HepG2 (cell line): ENCODE measurements around the gene F7.

Source experiments
- CBX1 ChIP-seq: IDR thresholded peaks from one replicate; pipeline ENCODE4 v1.6.1; 2016; ENCODE audit warnings: antibody characterized with exemption, low read depth
- EP300 ChIP-seq, 3 experiments: sonication (generic) in 1 of 3; formaldehyde crosslinking in 1 of 3; IDR thresholded peaks; 2 replicates each; pipeline versions ENCODE4 v1.5.1 to v1.6.1; 2011 to 2020; ENCODE audit warnings: low read depth in 2 of 3, low read length in 2 of 3, borderline replicate concordance in 1 of 3, improper control_type of control experiment in 1 of 3, mild to moderate bottlenecking in 1 of 3, missing genetic modification reagents in 1 of 3, moderate library complexity in 1 of 3
- MAFK ChIP-seq, 2 experiments: IDR thresholded peaks in 1 of 2; conservative IDR thresholded peaks in 1 of 2; 2 replicates each; pipeline ENCODE4 v1.6.1; 2011; ENCODE audit warnings: improper control_type of control experiment in 2 of 2, low read length in 2 of 2
- NFIC ChIP-seq: IDR thresholded peaks from 2 replicates; pipeline ENCODE4 v1.6.1; 2012; ENCODE audit warnings: mild to moderate bottlenecking, low read length, inconsistent platforms
- POLR2AphosphoS5 ChIP-seq: IDR thresholded peaks from 2 replicates; pipeline ENCODE4 v1.6.1; 2012; ENCODE audit warnings: low read depth, low read length
- RFX1 ChIP-seq: fragments of 450-650 bp; IDR thresholded peaks from 2 replicates; pipeline ENCODE4 v1.6.1; 2017
- RNF2 ChIP-seq: fragments of 450-650 bp; conservative IDR thresholded peaks from 2 replicates; pipeline ENCODE4 v1.6.1; 2016; ENCODE audit warnings: low read depth
- SMARCE1 ChIP-seq: fragments of 450-650 bp; IDR thresholded peaks from 2 replicates; pipeline ENCODE4 v1.6.1; 2017; ENCODE audit warnings: borderline replicate concordance
- TAF1 ChIP-seq: sonication (generic); formaldehyde crosslinking; IDR thresholded peaks from 2 replicates; pipeline ENCODE4 v1.4.0; 2020; ENCODE audit warnings: missing genetic modification reagents
- ZNF18 ChIP-seq: sonication (generic); formaldehyde crosslinking; IDR thresholded peaks from 2 replicates; pipeline ENCODE4 v1.8.0; 2022; ENCODE audit warnings: mild to moderate bottlenecking, missing genetic modification reagents; ENCODE audit not compliant: insufficient replicate concordance
- TF ChIP-seq, protein P1 (sequence below): fragments of 450-650 bp; IDR thresholded peaks from 2 replicates; pipeline ENCODE4 v1.6.1; 2017
- TF ChIP-seq, protein P2 (sequence below): sonication (generic); formaldehyde crosslinking; IDR thresholded peaks from 2 replicates; pipeline ENCODE4 v1.9.0; 2021; ENCODE audit warnings: missing genetic modification reagents, borderline replicate concordance
- TF ChIP-seq, protein P3 (sequence below): sonication (generic); formaldehyde crosslinking; IDR thresholded peaks from 2 replicates; pipeline ENCODE4 v1.5.0; 2020; ENCODE audit warnings: mild to moderate bottlenecking, missing genetic modification reagents, moderate library complexity

DNA sequence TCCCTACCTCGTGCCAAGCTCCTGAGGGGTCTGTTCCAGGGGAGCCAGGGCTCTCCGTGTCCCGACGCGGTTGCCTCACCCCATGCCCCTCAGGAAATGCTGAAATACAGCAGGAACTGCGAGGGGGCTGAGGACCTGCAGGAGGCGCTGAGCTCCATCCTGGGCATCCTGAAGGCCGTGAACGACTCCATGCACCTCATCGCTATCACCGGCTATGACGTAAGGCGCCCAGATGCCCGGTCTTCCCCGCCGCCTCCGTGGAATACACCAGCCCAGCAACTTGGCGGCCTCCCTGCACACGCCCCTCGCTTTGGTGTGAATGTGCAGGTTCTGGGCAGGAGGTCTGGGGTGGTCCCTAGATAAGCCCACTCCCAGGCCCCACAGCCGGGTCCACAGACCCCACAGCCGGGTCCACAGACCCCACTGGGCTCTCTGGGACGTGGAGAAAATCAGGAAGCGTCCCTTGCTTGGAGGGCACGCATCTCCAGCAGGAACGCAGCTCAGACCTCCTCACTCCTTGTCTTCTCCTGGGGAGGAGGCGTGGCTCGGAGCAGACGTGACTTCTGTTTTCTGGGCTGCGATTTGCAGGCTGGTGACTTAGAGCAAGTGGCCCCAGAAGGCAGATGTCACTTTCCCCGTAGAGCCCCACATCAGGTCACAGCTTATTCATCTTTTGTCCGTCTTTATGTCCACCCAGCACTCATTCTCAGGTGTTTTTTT is 19.4 kb upstream of the F7 start:
- TF ChIP-seq CBX1 (no peak), POLR2AphosphoS5 (no peak), EP300 (IDR thresholded peaks at IDR 0.05; ENCODE audit: low read depth in 2 of 2, low read length in 2 of 2) (no peak), EP300 (CRISPR knock-in tag; IDR thresholded peaks at IDR 0.05; ENCODE audit: borderline replicate concordance) (no peak), RFX1 (no peak), TAF1 (CRISPR knock-in tag) (no peak), ZNF18 (no peak), RNF2 (no peak), NFIC (no peak), MAFK (conservative IDR thresholded peaks at IDR 0.05 in 1 of 2, IDR thresholded peaks at IDR 0.05 in 1 of 2; ENCODE audit: low read length in 2 of 2) (no peak), SMARCE1 (no peak)
- TF ChIP-seq, protein P1, sequence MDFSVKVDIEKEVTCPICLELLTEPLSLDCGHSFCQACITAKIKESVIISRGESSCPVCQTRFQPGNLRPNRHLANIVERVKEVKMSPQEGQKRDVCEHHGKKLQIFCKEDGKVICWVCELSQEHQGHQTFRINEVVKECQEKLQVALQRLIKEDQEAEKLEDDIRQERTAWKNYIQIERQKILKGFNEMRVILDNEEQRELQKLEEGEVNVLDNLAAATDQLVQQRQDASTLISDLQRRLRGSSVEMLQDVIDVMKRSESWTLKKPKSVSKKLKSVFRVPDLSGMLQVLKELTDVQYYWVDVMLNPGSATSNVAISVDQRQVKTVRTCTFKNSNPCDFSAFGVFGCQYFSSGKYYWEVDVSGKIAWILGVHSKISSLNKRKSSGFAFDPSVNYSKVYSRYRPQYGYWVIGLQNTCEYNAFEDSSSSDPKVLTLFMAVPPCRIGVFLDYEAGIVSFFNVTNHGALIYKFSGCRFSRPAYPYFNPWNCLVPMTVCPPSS, result no peak
- TF ChIP-seq, protein P2, sequence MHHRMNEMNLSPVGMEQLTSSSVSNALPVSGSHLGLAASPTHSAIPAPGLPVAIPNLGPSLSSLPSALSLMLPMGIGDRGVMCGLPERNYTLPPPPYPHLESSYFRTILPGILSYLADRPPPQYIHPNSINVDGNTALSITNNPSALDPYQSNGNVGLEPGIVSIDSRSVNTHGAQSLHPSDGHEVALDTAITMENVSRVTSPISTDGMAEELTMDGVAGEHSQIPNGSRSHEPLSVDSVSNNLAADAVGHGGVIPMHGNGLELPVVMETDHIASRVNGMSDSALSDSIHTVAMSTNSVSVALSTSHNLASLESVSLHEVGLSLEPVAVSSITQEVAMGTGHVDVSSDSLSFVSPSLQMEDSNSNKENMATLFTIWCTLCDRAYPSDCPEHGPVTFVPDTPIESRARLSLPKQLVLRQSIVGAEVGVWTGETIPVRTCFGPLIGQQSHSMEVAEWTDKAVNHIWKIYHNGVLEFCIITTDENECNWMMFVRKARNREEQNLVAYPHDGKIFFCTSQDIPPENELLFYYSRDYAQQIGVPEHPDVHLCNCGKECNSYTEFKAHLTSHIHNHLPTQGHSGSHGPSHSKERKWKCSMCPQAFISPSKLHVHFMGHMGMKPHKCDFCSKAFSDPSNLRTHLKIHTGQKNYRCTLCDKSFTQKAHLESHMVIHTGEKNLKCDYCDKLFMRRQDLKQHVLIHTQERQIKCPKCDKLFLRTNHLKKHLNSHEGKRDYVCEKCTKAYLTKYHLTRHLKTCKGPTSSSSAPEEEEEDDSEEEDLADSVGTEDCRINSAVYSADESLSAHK (CRISPR knock-in tag), result no peak
- TF ChIP-seq, protein P3, sequence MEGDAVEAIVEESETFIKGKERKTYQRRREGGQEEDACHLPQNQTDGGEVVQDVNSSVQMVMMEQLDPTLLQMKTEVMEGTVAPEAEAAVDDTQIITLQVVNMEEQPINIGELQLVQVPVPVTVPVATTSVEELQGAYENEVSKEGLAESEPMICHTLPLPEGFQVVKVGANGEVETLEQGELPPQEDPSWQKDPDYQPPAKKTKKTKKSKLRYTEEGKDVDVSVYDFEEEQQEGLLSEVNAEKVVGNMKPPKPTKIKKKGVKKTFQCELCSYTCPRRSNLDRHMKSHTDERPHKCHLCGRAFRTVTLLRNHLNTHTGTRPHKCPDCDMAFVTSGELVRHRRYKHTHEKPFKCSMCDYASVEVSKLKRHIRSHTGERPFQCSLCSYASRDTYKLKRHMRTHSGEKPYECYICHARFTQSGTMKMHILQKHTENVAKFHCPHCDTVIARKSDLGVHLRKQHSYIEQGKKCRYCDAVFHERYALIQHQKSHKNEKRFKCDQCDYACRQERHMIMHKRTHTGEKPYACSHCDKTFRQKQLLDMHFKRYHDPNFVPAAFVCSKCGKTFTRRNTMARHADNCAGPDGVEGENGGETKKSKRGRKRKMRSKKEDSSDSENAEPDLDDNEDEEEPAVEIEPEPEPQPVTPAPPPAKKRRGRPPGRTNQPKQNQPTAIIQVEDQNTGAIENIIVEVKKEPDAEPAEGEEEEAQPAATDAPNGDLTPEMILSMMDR, result peak; percentile 58
